ENCODE data around the gene ALG1L2.
"Not testable (repeated sequence)": the region's sequence is repeated elsewhere in the genome, so short reads cannot be mapped to it uniquely, and the experiment has no call there.

ALG1L2 gene

GRCh38 chr3:130085881-130086280, 4.2 kb downstream of the ALG1L2 start:
- Mint-ChIP-seq H3K27ac (no peak overlapping the region), H3K4me3 (no peak overlapping the region), H3K9me3 (no peaks in the 10 kb centered on the region), H3K4me1 (no peaks in the 10 kb centered on the region), H3K36me3 (no peaks in the 10 kb centered on the region), H3K27me3 (peaks cover 6% of the 10 kb centered on the region)

DNA sequence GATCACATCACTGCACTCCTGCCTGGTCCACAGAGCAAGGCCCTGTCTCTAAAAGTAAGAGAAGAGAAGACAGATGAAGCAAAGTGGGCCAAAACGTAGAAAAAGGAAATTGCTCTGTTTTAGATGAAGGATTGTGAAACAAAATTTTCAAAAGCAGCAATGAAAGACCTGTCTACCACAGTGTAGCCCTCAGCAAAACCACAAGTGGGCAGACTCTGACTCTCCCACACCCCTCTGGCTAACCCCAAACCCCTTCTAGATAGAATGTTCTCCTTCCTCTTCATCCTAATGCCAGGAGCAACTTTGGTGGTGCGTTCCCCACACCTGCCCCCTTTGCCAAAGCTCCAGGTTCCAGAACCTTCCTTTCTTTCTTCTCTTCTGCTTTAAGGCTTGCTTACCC, 5.0 kb downstream of the ALG1L2 start:
- not testable (repeated sequence) for H3K4me3 Mint-ChIP-seq, H3K27ac Mint-ChIP-seq, H3K9me3 Mint-ChIP-seq, H3K36me3 Mint-ChIP-seq, H3K27me3 Mint-ChIP-seq, H3K4me1 Mint-ChIP-seq

GRCh38 chr3:130088061-130088460, 6.4 kb downstream of the ALG1L2 start:
- no peaks in the 10 kb centered on the region for H3K9me3 Mint-ChIP-seq
- peaks cover 1% of the 10 kb centered on the region for H3K4me1 Mint-ChIP-seq
- no peaks in the 10 kb centered on the region for H3K36me3 Mint-ChIP-seq
- no peak overlapping the region for H3K27ac Mint-ChIP-seq
- H3K4me3 Mint-ChIP-seq, result no peak overlapping the region
- H3K27me3 Mint-ChIP-seq, result no peaks in the 10 kb centered on the region

DNA sequence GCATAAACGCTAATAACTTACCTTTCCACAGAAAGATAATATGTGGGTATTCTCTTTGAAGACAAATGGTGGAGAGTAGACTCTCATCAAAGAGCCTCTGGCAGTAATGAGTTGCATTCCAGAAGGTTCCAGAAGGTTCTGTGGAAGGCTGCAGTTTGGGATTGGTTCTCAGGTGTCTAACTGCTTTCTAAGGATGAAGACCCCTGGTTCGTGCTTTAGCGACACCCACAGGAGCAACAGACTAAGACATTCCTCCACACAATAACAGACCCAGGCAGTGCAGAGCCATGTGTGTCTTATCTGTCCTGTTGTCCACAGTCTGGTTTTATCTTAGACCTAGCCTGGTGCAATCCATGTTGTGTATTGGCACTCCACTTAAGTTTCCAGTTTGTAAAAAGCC, 9.1 kb downstream of the ALG1L2 start:
- H3K36me3 Mint-ChIP-seq, result not testable (repeated sequence)

DNA sequence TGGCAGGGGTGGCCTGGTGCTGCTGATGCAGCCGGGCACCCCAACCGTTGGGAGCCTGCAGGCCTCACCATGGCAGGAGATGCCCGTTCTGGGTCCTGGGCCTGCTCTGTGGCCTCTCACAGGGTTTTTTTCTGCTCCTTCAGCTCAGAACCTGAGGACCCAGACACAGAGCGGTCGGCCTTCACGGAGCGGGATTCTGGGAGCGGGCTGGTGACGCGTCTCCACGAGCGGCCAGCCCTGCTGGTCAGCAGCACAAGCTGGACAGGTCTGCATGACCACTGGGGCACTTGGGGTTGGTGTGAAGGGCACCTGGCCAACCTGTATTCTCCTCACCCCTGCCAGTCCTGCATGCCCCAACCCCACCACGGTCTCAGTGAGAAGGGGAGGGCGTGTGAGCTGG, 10.3 kb downstream of the ALG1L2 start:
- Mint-ChIP-seq H3K9me3 (no peaks in the 10 kb centered on the region), H3K27me3 (no peaks in the 10 kb centered on the region), H3K27ac (no peak overlapping the region), H3K36me3 (no peaks in the 10 kb centered on the region), H3K4me3 (no peak overlapping the region), H3K4me1 (peaks cover 8% of the 10 kb centered on the region)

More for the DNA sequence above, 9.1 kb downstream of the ALG1L2 start:
- not testable (repeated sequence) for H3K27me3 Mint-ChIP-seq, H3K4me3 Mint-ChIP-seq, H3K9me3 Mint-ChIP-seq, H3K27ac Mint-ChIP-seq, H3K4me1 Mint-ChIP-seq

DNA sequence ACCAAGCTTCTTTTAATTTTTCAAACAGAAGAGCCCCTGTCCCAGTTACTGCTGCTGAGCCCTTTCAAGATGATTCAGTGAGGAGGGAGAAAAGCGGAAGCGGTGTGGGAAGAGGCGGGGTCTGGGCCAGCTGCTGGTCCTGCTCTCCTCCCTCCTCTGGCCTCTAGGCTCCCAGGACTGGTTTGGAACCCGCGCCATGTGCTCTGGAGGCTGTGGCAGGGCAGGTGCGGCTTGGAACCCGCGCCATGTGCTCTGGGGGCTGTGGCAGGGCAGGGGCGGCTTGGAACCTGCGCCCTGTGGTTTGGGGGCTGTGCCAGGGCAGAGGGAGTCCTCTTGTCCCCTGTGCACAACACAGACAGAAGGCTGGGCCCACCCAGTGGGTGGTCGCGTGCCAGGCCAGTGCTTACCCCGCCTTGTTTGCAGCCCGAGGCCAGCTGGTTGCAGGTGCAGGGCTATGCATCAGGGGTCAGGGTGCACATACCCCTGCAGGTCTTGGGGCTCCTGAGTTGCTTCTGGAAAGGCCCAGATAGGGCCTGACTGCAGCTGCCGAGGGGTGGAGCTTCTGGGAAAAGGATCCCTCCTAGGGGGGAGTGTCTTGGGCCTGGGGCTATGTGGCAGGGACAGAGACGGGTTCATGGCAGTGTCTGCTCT, 12.2 kb downstream of the ALG1L2 start:
- no peaks in the 10 kb centered on the region for H3K9me3 Mint-ChIP-seq
- peaks cover 17% of the 10 kb centered on the region for H3K4me1 Mint-ChIP-seq
- no peaks in the 10 kb centered on the region for H3K36me3 Mint-ChIP-seq
- no peaks in the 10 kb centered on the region for H3K27me3 Mint-ChIP-seq
- H3K4me3 Mint-ChIP-seq, result peak overlapping the region; percentile 52
- H3K27ac Mint-ChIP-seq, result no peak overlapping the region

GRCh38 chr3:130094491-130094941, 12.9 kb downstream of the ALG1L2 start:
- H3K27me3 Mint-ChIP-seq, H3K9me3 Mint-ChIP-seq, H3K36me3 Mint-ChIP-seq, H3K4me3 Mint-ChIP-seq: not testable (repeated sequence)
- peaks cover 17% of the 10 kb centered on the region for H3K4me1 Mint-ChIP-seq
- H3K27ac Mint-ChIP-seq, result peak overlapping the region; percentile 12

GRCh38 chr3:130095858-130096257, 14.2 kb downstream of the ALG1L2 start:
- not testable (repeated sequence) for H3K27me3 Mint-ChIP-seq, H3K36me3 Mint-ChIP-seq, H3K9me3 Mint-ChIP-seq, H3K27ac Mint-ChIP-seq, H3K4me3 Mint-ChIP-seq
- peaks cover 17% of the 10 kb centered on the region for H3K4me1 Mint-ChIP-seq

GRCh38 chr3:130097096-130097495, 15.5 kb downstream of the ALG1L2 start:
- not testable (repeated sequence) for H3K9me3 Mint-ChIP-seq, H3K4me3 Mint-ChIP-seq, H3K36me3 Mint-ChIP-seq, H3K27ac Mint-ChIP-seq, H3K27me3 Mint-ChIP-seq
- peaks cover 17% of the 10 kb centered on the region for H3K4me1 Mint-ChIP-seq

DNA sequence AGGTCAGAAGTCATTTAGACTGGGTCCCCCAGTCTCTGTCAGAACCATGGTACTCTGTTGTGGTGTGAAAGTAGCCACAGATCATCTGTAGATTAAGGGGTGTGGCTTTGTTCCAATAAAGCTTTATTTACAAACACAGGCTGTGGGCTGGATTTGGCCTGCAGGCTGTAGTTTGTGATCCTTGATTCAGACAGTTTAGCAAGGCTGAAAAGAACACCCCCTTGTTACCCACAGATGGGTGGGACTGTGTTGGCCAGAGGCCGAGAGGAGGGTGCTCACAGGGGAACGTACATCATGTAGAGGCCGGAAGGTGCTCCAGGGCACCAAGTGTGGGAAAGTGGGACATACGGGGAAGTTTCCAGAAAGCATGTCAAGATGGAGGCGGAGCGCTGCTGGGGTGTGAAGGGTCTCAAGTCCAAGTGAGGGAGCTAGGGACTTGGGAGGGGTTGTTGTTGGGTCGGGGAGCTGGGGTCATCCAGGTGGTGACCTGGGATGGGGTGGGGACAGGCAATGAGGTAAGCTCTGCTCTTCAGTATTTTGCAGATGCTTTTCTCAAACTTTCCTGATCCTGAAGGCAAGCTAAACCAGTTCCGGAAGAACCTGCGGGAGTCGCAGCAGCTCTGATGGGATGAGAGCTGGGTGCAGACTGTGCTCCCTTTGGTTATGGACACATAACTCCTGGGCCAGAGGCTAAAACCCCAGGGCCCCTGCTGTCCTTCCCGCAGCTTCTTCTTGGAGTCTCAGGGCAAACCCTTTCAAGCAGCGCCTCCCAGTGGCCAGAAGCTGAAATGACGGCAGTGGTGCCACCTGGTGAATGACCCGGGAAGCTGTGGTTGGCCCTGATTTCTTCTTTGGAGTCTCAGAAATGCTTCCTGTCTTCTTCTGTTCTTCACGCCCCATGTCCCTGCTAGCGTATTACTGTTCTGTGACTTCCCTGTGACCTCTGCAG, 16.3 kb downstream of the ALG1L2 start:
- not testable (repeated sequence) for H3K9me3 Mint-ChIP-seq, H3K27ac Mint-ChIP-seq, H3K4me3 Mint-ChIP-seq, H3K36me3 Mint-ChIP-seq, H3K27me3 Mint-ChIP-seq
- peaks cover 17% of the 10 kb centered on the region for H3K4me1 Mint-ChIP-seq

- H3K27me3 Mint-ChIP-seq, H3K9me3 Mint-ChIP-seq, H3K27ac Mint-ChIP-seq: not testable (repeated sequence)
Observed at GRCh38 chr3:130098639-130099385, 17.2 kb downstream of the ALG1L2 start.

DNA sequence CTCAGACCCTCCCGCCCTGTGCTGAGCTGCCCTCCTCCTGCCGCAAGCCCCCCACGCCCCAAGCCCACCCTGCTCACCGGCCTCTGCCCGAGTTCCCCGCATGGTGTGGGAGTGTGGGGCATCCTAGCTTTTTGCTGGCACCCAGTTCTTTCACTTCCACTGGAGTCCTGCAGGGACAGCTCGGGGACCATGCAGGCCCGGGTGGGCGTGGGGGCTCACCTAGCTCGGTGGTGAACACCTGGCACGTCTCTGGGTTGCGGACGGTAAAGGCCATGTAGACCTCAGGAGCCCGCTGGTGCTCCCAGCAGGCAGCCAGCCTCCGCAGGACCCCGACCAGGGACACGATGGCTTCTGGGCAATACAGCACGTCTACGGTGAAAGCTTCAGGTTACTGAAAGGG, 20.9 kb downstream of the ALG1L2 start:
- H3K27me3 Mint-ChIP-seq, H3K27ac Mint-ChIP-seq, H3K4me3 Mint-ChIP-seq, H3K9me3 Mint-ChIP-seq, H3K36me3 Mint-ChIP-seq: not testable (repeated sequence)
- H3K4me1 Mint-ChIP-seq, result peaks cover 13% of the 10 kb centered on the region

More at GRCh38 chr3:130098639-130099385, 17.2 kb downstream of the ALG1L2 start:
- H3K4me3 Mint-ChIP-seq, H3K4me1 Mint-ChIP-seq, H3K36me3 Mint-ChIP-seq: not testable (repeated sequence)

DNA sequence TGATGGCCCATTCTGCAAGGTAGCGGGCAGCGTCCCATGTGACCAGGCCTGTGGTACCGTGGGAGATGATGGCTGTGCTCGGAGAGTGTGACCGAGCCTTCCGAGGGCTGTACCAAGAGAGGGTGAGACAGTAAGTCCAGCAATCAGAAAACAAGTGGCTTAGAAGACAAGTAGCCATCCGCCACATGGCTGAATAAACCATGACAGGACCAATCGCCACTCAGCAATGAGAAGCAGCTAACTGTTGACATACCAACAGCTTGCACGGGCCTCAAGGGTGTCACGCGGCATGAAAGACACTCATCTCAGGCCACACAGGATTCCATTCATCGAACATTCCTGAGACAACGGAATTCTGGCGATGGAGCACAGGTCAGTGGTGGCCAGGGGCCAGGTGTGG, 22.6 kb downstream of the ALG1L2 start:
- not testable (repeated sequence) for H3K4me3 Mint-ChIP-seq, H3K4me1 Mint-ChIP-seq, H3K9me3 Mint-ChIP-seq, H3K36me3 Mint-ChIP-seq, H3K27me3 Mint-ChIP-seq, H3K27ac Mint-ChIP-seq

- H3K27ac Mint-ChIP-seq, H3K9me3 Mint-ChIP-seq, H3K4me3 Mint-ChIP-seq, H3K27me3 Mint-ChIP-seq, H3K36me3 Mint-ChIP-seq: not testable (repeated sequence)
- H3K4me1 Mint-ChIP-seq, result peaks cover 17% of the 10 kb centered on the region
Observed at GRCh38 chr3:130107333-130107995, 25.8 kb downstream of the ALG1L2 start.

GRCh38 chr3:130108836-130109585, 27.4 kb downstream of the ALG1L2 start:
- not testable (repeated sequence) for H3K4me3 Mint-ChIP-seq, H3K36me3 Mint-ChIP-seq

More at GRCh38 chr3:130108836-130109585, 27.4 kb downstream of the ALG1L2 start:
- H3K27ac Mint-ChIP-seq, H3K27me3 Mint-ChIP-seq, H3K9me3 Mint-ChIP-seq: not testable (repeated sequence)
- peaks cover 20% of the 10 kb centered on the region for H3K4me1 Mint-ChIP-seq
